Trophoblast cell (in vitro differentiated cells and primary cell): Measurements from ENCODE around the gene SIK2.
"Not testable (repeated sequence)": the region's sequence is repeated elsewhere in the genome, so short reads cannot be mapped to it uniquely, and the experiment has no call there.

Experiments used
- DNase-seq, 2 donors: peaks; one replicate each; pipeline ENCODE4 v3.0.0-alpha.2; 2016
- H2AFZ ChIP-seq: 2 replicates; pipeline ENCODE4 v1.6.1; 2013; ENCODE audit warnings: low read length, moderate library complexity, mild to moderate bottlenecking; ENCODE audit not compliant: insufficient read depth, poor library complexity
- H2AK5ac ChIP-seq: 2 replicates; pipeline ENCODE4 v1.6.1; 2013; ENCODE audit warnings: mild to moderate bottlenecking, low read length
- H2BK120ac ChIP-seq: 2 replicates; pipeline ENCODE4 v1.6.1; 2013; ENCODE audit warnings: low read length, mild to moderate bottlenecking, moderate library complexity; ENCODE audit not compliant: insufficient read depth, poor library complexity
- H2BK12ac ChIP-seq: 2 replicates; pipeline ENCODE4 v1.6.1; 2013; ENCODE audit warnings: mild to moderate bottlenecking, low read length, moderate library complexity
- H2BK5ac ChIP-seq: 2 replicates; pipeline ENCODE4 v1.6.1; 2013; ENCODE audit warnings: low read length, low read depth, moderate library complexity, mild to moderate bottlenecking; ENCODE audit not compliant: poor library complexity
- H3K14ac ChIP-seq: 2 replicates; pipeline ENCODE4 v1.6.1; 2013; ENCODE audit warnings: mild to moderate bottlenecking, low read length
- H3K18ac ChIP-seq: 2 replicates; pipeline ENCODE4 v1.6.1; 2013; ENCODE audit warnings: mild to moderate bottlenecking, low read length
- H3K23ac ChIP-seq: 2 replicates; pipeline ENCODE4 v1.6.1; 2013; ENCODE audit warnings: low read length
- H3K27ac ChIP-seq: 2 replicates; pipeline ENCODE4 v1.5.1; 2013; ENCODE audit warnings: low read depth, mild to moderate bottlenecking, inconsistent platforms, low read length, moderate library complexity
- H3K27me3 ChIP-seq: 2 replicates; pipeline ENCODE4 v1.6.1; 2013; ENCODE audit warnings: inconsistent platforms, mild to moderate bottlenecking, low read length, moderate library complexity; ENCODE audit not compliant: insufficient read depth
- H3K36me3 ChIP-seq, 2 experiments: 1 replicate in 1 of 2; 2 replicates in 1 of 2; pipeline ENCODE4 v1.6.1; 2013; ENCODE audit warnings: low read length in 2 of 2, mild to moderate bottlenecking in 2 of 2, moderate library complexity in 1 of 2; ENCODE audit not compliant: insufficient read depth in 2 of 2, control insufficient read depth in 1 of 2
- H3K4ac ChIP-seq: 2 replicates; pipeline ENCODE4 v1.6.1; 2013; ENCODE audit warnings: low read depth, mild to moderate bottlenecking, low read length, moderate library complexity
- H3K4me1 ChIP-seq, 2 experiments: 1 replicate in 1 of 2; 2 replicates in 1 of 2; pipeline ENCODE4 v1.6.1; 2013; ENCODE audit warnings: low read length in 2 of 2, mild to moderate bottlenecking in 2 of 2, moderate library complexity in 1 of 2; ENCODE audit not compliant: insufficient read depth in 2 of 2, control insufficient read depth in 1 of 2
- H3K4me2 ChIP-seq: 2 replicates; pipeline ENCODE4 v1.6.1; 2013; ENCODE audit warnings: inconsistent platforms, mild to moderate bottlenecking, low read length, moderate library complexity
- H3K4me3 ChIP-seq: 2 replicates; pipeline ENCODE4 v1.5.1; 2013; ENCODE audit warnings: mild to moderate bottlenecking, low read depth, low read length, inconsistent platforms
- H3K79me1 ChIP-seq: one replicate; pipeline ENCODE4 v1.6.1; 2013; ENCODE audit warnings: low read length
- H3K79me2 ChIP-seq: 2 replicates; pipeline ENCODE4 v1.6.1; 2013; ENCODE audit warnings: low read length, mild to moderate bottlenecking; ENCODE audit not compliant: control insufficient read depth, insufficient read depth, poor library complexity
- H3K9ac ChIP-seq: 2 replicates; pipeline ENCODE4 v1.6.1; 2013; ENCODE audit warnings: mild to moderate bottlenecking, low read length
- H3K9me3 ChIP-seq: 2 replicates; pipeline ENCODE4 v1.6.1; 2013; ENCODE audit warnings: low read depth, mild to moderate bottlenecking, control low read depth, inconsistent platforms, low read length; ENCODE audit not compliant: insufficient read depth
- H4K12ac ChIP-seq: 2 replicates; pipeline ENCODE4 v1.6.1; 2013; ENCODE audit warnings: low read depth, mild to moderate bottlenecking, low read length, moderate library complexity
- H4K8ac ChIP-seq: 2 replicates; pipeline ENCODE4 v1.6.1; 2013; ENCODE audit warnings: low read depth, mild to moderate bottlenecking, low read length, moderate library complexity
- H4K91ac ChIP-seq: one replicate; pipeline ENCODE4 v1.6.1; 2013; ENCODE audit warnings: low read depth, mild to moderate bottlenecking, low read length, moderate library complexity
- WGBS: extraction: QIAGEN DNeasy Blood & Tissue Kit; methylation state at CpG from one replicate; pipeline ENCODE4 v1.1.7; 2013; ENCODE audit warnings: missing lambda C conversion rate; ENCODE audit not compliant: insufficient read length, insufficient coverage; ENCODE audit errors: extremely low coverage; 5-methylcytosine and 5-hydroxymethylcytosine counted together

Gene SIK2

GRCh38 chr11:111715142-111715816 lies 113.0 kb downstream of the SIK2 start:
- H3K9me3 ChIP-seq: no peaks in the 10 kb centered on the region
- no peak overlapping the region for H2BK12ac ChIP-seq
- peaks cover 15 to 18% of the 10 kb centered on the region in 2 experiments for H3K36me3 ChIP-seq
- H2AK5ac ChIP-seq: no peak overlapping the region
- no peak overlapping the region for H2AFZ ChIP-seq
- H3K27ac ChIP-seq: no peak overlapping the region
- H3K79me2 ChIP-seq: no peaks in the 10 kb centered on the region
- H3K27me3 ChIP-seq: no peaks in the 10 kb centered on the region
- H3K4me1 ChIP-seq: no peaks in the 10 kb centered on the region
- no peak overlapping the region for H2BK120ac ChIP-seq
- no peaks in the 10 kb centered on the region for H3K79me1 ChIP-seq
- H3K23ac ChIP-seq: no peak overlapping the region
- WGBS: no CpG with 5 or more reads among the region's 5 CpGs
- H3K18ac ChIP-seq: no peak overlapping the region
- DNase-seq: no peak
- no peak overlapping the region for H3K9ac ChIP-seq
- H3K4ac ChIP-seq: no peak overlapping the region
- H4K12ac ChIP-seq: no peak overlapping the region
- H3K14ac ChIP-seq: no peak overlapping the region
- H4K91ac ChIP-seq: no peak overlapping the region
- H3K4me3 ChIP-seq: no peak overlapping the region
- no peak overlapping the region for H2BK5ac ChIP-seq
- no peak overlapping the region for H4K8ac ChIP-seq
- H3K4me2 ChIP-seq: no peak overlapping the region

- WGBS: no CpG with 5 or more reads among the region's 3 CpGs
- H3K79me1 ChIP-seq, H2BK5ac ChIP-seq, H3K23ac ChIP-seq, H3K9me3 ChIP-seq, H3K14ac ChIP-seq, H2AFZ ChIP-seq, H3K27ac ChIP-seq, H2AK5ac ChIP-seq, H4K8ac ChIP-seq, H3K79me2 ChIP-seq, H3K4me3 ChIP-seq, H3K27me3 ChIP-seq, H4K12ac ChIP-seq, H3K9ac ChIP-seq, H3K4me1 ChIP-seq, H2BK12ac ChIP-seq, H4K91ac ChIP-seq, H3K4me2 ChIP-seq, DNase-seq, H3K18ac ChIP-seq, H3K4ac ChIP-seq, H2BK120ac ChIP-seq: not testable (repeated sequence)
- peaks cover 27 to 34% of the 10 kb centered on the region in 2 experiments for H3K36me3 ChIP-seq
Observed at GRCh38 chr11:111717660-111718059, 115.4 kb downstream of the SIK2 start.

- Histone ChIP-seq H3K27me3 (no peaks in the 10 kb centered on the region), H3K18ac (no peak overlapping the region), H3K36me3 (peaks cover 29 to 39% of the 10 kb centered on the region in 2 experiments), H3K4me1 (no peaks in the 10 kb centered on the region), H3K4me2 (no peak overlapping the region), H3K9ac (no peak overlapping the region), H4K91ac (no peak overlapping the region), H3K23ac (no peak overlapping the region), H2BK120ac (no peak overlapping the region), H3K4me3 (no peak overlapping the region), H3K14ac (no peak overlapping the region), H3K27ac (no peak overlapping the region), H3K4ac (no peak overlapping the region), H2BK12ac (no peak overlapping the region), H3K9me3 (no peaks in the 10 kb centered on the region), H2AK5ac (no peak overlapping the region), H2BK5ac (no peak overlapping the region), H2AFZ (no peak overlapping the region), H4K8ac (no peak overlapping the region), H3K79me2 (no peaks in the 10 kb centered on the region), H4K12ac (no peak overlapping the region), H3K79me1 (no peaks in the 10 kb centered on the region)
- DNase-seq: no peak
- WGBS: no CpG with 5 or more reads among the region's 6 CpGs
Observed at GRCh38 chr11:111718436-111718835, 116.2 kb downstream of the SIK2 start.

GRCh38 chr11:111718859-111719258 lies 116.6 kb downstream of the SIK2 start:
- Histone ChIP-seq H2BK5ac (no peak overlapping the region), H3K27ac (no peak overlapping the region), H2AK5ac (no peak overlapping the region), H3K9ac (no peak overlapping the region), H3K4me2 (no peak overlapping the region), H4K91ac (no peak overlapping the region), H3K4me1 (no peaks in the 10 kb centered on the region), H2BK12ac (no peak overlapping the region), H3K79me2 (no peaks in the 10 kb centered on the region), H3K23ac (no peak overlapping the region), H3K14ac (no peak overlapping the region), H3K9me3 (no peaks in the 10 kb centered on the region), H3K79me1 (no peaks in the 10 kb centered on the region), H4K8ac (no peak overlapping the region), H2BK120ac (no peak overlapping the region), H3K36me3 (peaks cover 30 to 42% of the 10 kb centered on the region in 2 experiments), H4K12ac (no peak overlapping the region), H3K27me3 (no peaks in the 10 kb centered on the region), H3K4ac (no peak overlapping the region), H3K18ac (no peak overlapping the region), H2AFZ (no peak overlapping the region), H3K4me3 (no peak overlapping the region)
- DNase-seq: no peak
- WGBS: no CpG with 5 or more reads among the region's 5 CpGs
